ENCODE data around the gene SIAE.

GRCh38 chr11:124592627-124593026, 80.9 kb downstream of the SIAE start:
- no peak for TF ChIP-seq POLR2AphosphoS5 (IDR thresholded peaks at IDR 0.05)
- TF ChIP-seq CTCF (IDR thresholded peaks at IDR 0.05): no peak
- no peak for TF ChIP-seq POLR2A (IDR thresholded peaks at IDR 0.05)
